Coronary artery (tissue), 2 donors: ENCODE measurements around the gene PLXNA4.
"Not testable (repeated sequence)": the region's sequence is repeated elsewhere in the genome, so short reads cannot be mapped to it uniquely, and the experiment has no call there.

ENCODE experiments used
- DNase-seq: peaks from one replicate; pipeline ENCODE4 v3.0.0-alpha.2; 2017; ENCODE audit warnings: low spot score
- H3K27ac ChIP-seq, 2 donors: fragments of 200-600 bp; sonication (generic); one replicate each; pipeline ENCODE4 v1.5.1; 2016 to 2019
- H3K4me3 ChIP-seq: fragments of 200-600 bp; sonication (generic); 2 replicates; pipeline ENCODE4 v1.5.1; 2016; ENCODE audit warnings: mild to moderate bottlenecking, moderate library complexity
- TF ChIP-seq, protein P1 (sequence below): fragments of 200-600 bp; sonication (generic); IDR thresholded peaks from one replicate; pipeline ENCODE4 v1.5.1; 2019; ENCODE audit warnings: antibody characterized with exemption

Gene PLXNA4

DNA sequence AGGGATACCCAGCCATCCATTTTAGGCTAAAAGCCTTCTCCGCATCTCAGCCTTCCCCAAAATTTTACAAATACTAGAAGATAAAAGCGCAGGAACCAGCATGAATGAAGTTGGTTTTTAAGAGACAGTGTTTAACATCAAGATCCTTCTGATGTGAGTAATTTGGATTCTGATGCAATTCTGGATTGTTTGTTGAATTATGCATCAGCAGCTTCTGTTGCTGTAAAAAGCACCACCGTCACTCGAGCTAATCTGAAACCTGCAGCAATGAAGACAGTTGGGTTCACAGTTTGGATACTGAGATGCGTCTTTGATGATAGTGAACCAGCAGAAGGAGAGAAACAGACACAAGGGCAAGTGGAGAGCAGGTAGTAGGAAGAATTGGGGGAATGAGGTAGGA is 179.2 kb downstream of the PLXNA4 start:
- TF ChIP-seq, protein P1, sequence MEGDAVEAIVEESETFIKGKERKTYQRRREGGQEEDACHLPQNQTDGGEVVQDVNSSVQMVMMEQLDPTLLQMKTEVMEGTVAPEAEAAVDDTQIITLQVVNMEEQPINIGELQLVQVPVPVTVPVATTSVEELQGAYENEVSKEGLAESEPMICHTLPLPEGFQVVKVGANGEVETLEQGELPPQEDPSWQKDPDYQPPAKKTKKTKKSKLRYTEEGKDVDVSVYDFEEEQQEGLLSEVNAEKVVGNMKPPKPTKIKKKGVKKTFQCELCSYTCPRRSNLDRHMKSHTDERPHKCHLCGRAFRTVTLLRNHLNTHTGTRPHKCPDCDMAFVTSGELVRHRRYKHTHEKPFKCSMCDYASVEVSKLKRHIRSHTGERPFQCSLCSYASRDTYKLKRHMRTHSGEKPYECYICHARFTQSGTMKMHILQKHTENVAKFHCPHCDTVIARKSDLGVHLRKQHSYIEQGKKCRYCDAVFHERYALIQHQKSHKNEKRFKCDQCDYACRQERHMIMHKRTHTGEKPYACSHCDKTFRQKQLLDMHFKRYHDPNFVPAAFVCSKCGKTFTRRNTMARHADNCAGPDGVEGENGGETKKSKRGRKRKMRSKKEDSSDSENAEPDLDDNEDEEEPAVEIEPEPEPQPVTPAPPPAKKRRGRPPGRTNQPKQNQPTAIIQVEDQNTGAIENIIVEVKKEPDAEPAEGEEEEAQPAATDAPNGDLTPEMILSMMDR = no peak
- Histone ChIP-seq H3K27ac (no peak overlapping the region), H3K4me3 (no peak overlapping the region)
- DNase-seq = no peak

DNA sequence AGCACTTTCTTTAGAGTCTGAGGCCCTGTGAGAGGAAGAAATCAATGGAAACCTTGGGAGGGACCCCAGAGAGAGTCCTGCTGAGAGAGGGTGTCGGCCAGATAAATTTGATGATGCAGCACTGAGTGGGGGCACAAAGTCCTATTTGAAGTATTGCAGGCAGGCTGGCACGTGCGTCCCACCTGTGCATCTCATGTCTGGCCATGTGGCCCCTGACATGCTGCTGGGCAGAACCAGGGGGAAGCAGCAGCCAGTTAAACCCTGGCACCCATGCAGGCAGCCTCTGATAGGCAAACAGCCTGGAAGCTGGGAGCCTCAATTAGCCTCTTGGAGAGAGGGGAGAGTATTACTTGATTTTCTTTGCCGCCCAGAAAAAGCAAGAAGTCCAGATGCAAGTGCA is 180.9 kb downstream of the PLXNA4 start:
- Histone ChIP-seq H3K4me3 (no peak overlapping the region), H3K27ac (no peak overlapping the region)
- no peak for DNase-seq
- TF ChIP-seq, protein P1 = no peak

DNA sequence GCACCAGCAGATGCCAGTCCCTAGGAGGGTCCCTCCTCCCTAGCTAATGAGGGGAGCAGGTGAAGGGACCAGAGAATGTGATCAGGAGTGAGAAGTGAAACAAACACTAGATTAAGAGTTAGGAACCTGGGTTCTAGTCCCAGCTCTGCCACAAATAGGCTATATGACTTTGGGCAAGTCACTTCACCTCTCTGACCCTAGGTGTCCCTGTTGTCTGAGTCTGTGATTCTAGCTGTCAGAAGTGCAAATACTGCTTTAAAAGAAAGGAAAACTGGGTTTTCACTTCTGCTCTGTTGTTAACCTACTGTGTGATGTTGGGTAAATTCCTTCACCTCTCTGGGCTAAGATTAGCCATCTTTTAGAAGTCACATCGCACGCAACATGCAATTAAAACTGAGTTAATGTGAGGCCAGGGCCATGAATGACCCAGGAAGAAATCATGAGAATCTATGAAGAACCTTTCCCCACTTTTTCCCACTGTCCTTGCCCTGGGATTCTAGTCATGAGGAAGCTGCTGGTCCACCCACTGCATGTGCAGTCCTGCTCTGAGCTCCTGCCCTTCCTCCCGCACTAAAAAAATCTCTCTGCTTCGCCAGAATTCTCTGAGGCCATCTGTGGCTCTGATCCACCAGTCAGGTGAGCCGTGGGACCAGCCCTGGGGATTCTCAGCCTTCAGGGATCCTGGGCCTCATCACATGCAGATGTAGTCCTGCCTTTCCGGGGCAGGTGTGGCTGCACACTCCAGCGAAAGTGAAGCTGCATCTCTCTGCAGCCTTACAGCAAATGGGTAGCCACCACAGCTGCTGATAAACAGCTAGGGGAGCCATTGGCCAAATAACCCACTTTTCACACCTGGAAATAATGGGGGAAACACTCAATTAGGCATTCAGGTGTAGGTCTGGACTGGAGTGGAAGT is 181.7 kb downstream of the PLXNA4 start:
- Histone ChIP-seq H3K4me3 (no peak overlapping the region), H3K27ac (peak overlapping the region in 1 of 2 donors; percentile 38)
- TF ChIP-seq, protein P1 = no peak
- no peak for DNase-seq

DNA sequence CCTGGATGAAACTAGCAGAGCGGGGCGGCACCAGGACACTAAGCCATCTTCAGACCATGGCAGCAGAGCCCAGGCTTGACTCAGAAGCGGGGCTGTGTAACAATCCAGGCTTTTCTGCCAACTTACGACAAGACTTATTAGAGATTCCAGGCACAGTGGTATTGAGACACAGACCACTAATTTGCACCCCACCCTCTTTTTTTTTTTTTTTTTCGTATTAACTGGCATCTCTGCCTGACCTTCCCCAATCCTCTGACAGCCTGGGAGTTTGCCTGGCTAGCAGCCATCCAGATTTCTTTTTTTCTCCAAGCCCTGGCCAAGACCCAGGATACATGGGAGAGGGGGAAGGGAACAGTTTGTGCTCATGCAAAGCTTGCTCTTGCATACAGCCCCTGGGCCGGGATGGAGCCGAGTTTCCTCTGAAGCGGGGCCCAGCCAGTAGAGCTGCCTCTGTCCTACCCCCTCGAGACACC is 182.4 kb downstream of the PLXNA4 start:
- H3K4me3 ChIP-seq = no peak overlapping the region
- peak overlapping the region in 1 of 2 donors; percentile 57 for H3K27ac ChIP-seq
- TF ChIP-seq, protein P1 = no peak
- DNase-seq = no peak

DNA sequence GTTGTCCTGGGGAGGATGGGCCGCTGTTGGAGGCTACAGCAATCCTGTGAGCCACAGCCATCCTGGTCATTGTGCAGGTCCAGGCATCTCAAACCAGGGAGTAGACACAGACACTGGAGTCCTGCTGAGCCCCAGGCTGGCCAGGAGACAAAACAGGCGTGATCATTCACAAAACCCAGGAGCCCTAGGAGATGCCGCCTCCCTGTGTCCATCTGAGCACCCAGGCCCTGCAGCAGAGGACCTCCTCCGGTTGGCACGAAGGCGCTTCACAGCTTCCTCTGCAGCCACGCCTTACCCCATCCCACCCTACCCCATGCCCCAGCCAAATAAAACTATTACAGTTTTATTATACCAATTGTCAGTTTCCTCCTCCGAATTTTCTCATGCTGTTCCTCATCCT is 183.6 kb downstream of the PLXNA4 start:
- Histone ChIP-seq H3K4me3 (no peak overlapping the region), H3K27ac (no peak overlapping the region)
- DNase-seq = no peak
- TF ChIP-seq, protein P1 = no peak

DNA sequence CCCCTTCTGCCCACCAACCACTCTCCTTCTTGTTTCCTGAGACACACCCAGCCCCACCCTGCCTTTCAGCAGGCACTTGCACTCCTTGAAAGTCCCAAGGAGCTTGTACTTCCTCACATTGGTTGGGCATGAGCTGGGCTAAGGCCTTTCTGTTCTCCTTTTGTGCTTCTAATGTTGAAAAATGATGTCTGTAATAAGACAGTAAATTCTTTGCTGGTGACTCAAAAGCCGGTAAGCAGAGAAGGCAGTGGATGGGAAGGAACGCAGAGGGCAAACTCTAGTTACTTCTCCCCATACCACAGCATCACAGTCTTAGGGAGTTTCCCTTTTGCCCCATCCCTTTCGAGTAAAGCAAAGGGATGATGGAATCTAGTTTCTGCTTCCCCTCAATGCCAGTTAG is 185.6 kb downstream of the PLXNA4 start:
- TF ChIP-seq, protein P1 = no peak
- no peak for DNase-seq
- H3K27ac ChIP-seq = no peak overlapping the region

DNA sequence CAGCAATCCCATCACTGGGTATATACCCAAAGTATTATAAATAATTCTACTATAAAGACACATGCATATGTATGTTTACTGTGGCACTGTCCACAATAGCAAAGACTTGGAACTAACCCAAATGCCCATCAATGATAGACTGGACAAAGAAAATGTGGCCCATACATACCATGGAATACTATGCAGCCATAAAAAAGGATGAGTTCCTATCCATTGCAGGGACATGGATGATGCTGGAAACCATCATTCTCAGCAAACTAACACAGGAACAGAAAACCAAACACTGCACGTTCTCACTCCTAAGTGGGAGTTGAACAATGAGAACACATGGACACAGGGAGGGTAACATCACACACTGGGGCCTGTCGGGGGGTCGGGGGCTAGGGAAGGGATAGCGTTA is 186.2 kb downstream of the PLXNA4 start:
- not testable (repeated sequence) for DNase-seq, H3K27ac ChIP-seq

More for the DNA sequence above, 185.6 kb downstream of the PLXNA4 start:
- no peak overlapping the region for H3K4me3 ChIP-seq

More for the DNA sequence above, 186.2 kb downstream of the PLXNA4 start:
- not testable (repeated sequence) for H3K4me3 ChIP-seq
